HCT116 (cell line): Measurements from ENCODE around the gene TRAPPC14. TPM values are rescaled to one million over a fixed set of nuclear protein-coding genes. Genes with fewer than 3 reads are reported as not detected.
"Not testable (repeated sequence)": the region's sequence is repeated elsewhere in the genome, so short reads cannot be mapped to it uniquely, and the experiment has no call there.

ENCODE experiments used
- ATAC-seq: fragments of 200-7000 bp; cut with Tn5 transposase; 2 replicates; pipeline ENCODE4 v1.9.1; 2020; ENCODE audit warnings: mild to moderate bottlenecking, moderate library complexity
- BruUV-seq: library from RNA; stranded (reverse); fragments of 400-500 nt; replicated peaks from 2 replicates; lab custom pipeline; 2021; lab: Mats Ljungman, UMichigan
- CTCF ChIA-PET: fragments of 300-600 bp; sonication (Branson Sonifier 250); formaldehyde crosslinking; loops from one replicate; lab custom pipeline; 2021; ENCODE audit warnings: antibody characterized with exemption; lab: Charles Lee
- POLR2A ChIA-PET: fragments of 300-600, 350-600 bp; sonication (Branson Sonifier 250); formaldehyde crosslinking; loops from one replicate; lab custom pipeline; 2021; ENCODE audit warnings: antibody characterized with exemption; lab: Charles Lee
- RAD21 ChIA-PET, 2 experiments: fragments of 300-600 bp; sonication (Branson Sonifier 250); formaldehyde crosslinking; loops; one replicate each; lab custom pipeline; 2023; ENCODE audit warnings: low total read pairs in 2 of 2; ENCODE audit not compliant: uncharacterized antibody in 2 of 2, unreplicated experiment in 2 of 2, low non-redundant PET in 1 of 2; lab: Charles Lee
- DNase-seq: peaks from one replicate; pipeline ENCODE4 v3.0.0-alpha.2; 2010; ENCODE audit warnings: low read depth, low spot score
- H2AFZ ChIP-seq: fragments of 200-600 bp; shearing (Covaris generic), sonication (generic); 2 replicates; pipeline ENCODE4 v1.6.1; 2017; ENCODE audit warnings: low read depth, mixed run types, mixed read lengths, antibody characterized with exemption, low read length; ENCODE audit not compliant: poor library complexity, severe bottlenecking
- H3K27ac ChIP-seq: 2 replicates; pipeline ENCODE4 v1.5.1; 2012; ENCODE audit warnings: low read depth, low read length
- H3K27me3 ChIP-seq: fragments of 200-600 bp; sonication (generic); 2 replicates; pipeline ENCODE4 v1.6.1; 2016; ENCODE audit warnings: mixed run types, low read length, mixed read lengths; ENCODE audit not compliant: insufficient read depth
- H3K36me3 ChIP-seq, 2 experiments: fragments of 200-500 bp in 1 of 2; fragments of 200-600 bp in 1 of 2; sonication (Bioruptor generic) in 1 of 2; sonication (generic) in 1 of 2; 2 replicates each; pipeline versions ENCODE4 v1.5.1 to v1.6.1; 2014 to 2016; ENCODE audit warnings: low read length in 2 of 2, inconsistent platforms in 1 of 2, mixed read lengths in 1 of 2, mixed run types in 1 of 2; ENCODE audit not compliant: insufficient read depth in 2 of 2, control insufficient read depth in 1 of 2
- H3K4me1 ChIP-seq, 2 experiments: fragments of 200-600 bp in 1 of 2; sonication (generic) in 1 of 2; 2 replicates each; pipeline versions ENCODE4 v1.5.1 to v1.6.1; 2012 to 2017; ENCODE audit warnings: low read length in 2 of 2, inconsistent platforms in 1 of 2, mild to moderate bottlenecking in 1 of 2, mixed read lengths in 1 of 2, mixed run types in 1 of 2, moderate library complexity in 1 of 2; ENCODE audit not compliant: insufficient read depth in 2 of 2, control insufficient read depth in 1 of 2
- H3K4me2 ChIP-seq: fragments of 200-600 bp; sonication (generic); 2 replicates; pipeline ENCODE4 v1.6.1; 2017; ENCODE audit warnings: mixed run types, low read length, mixed read lengths
- H3K4me3 ChIP-seq, 2 experiments: fragments of 200-600 bp in 1 of 2; sonication (generic) in 1 of 2; replicated peaks in 1 of 2; 2 replicates each; pipeline ENCODE4 v1.5.1; 2011 to 2016; ENCODE audit warnings: low read length in 2 of 2, control low read depth in 1 of 2, low read depth in 1 of 2, mild to moderate bottlenecking in 1 of 2, mixed read lengths in 1 of 2, mixed run types in 1 of 2
- H3K79me2 ChIP-seq: fragments of 200-600 bp; sonication (generic); 2 replicates; pipeline ENCODE4 v1.6.1; 2017; ENCODE audit warnings: mild to moderate bottlenecking, mixed run types, low read length, moderate library complexity, mixed read lengths; ENCODE audit not compliant: insufficient read depth
- H3K9ac ChIP-seq: fragments of 200-600 bp; sonication (generic); 2 replicates; pipeline ENCODE4 v1.6.1; 2016; ENCODE audit warnings: low read length, mixed read lengths
- H3K9me2 ChIP-seq: fragments of 200-600 bp; sonication (generic), shearing (Covaris generic); 2 replicates; pipeline ENCODE4 v1.6.1; 2017; ENCODE audit warnings: mixed run types, mild to moderate bottlenecking, moderate library complexity; ENCODE audit not compliant: insufficient read depth
- H3K9me3 ChIP-seq, 2 experiments: fragments of 200-500 bp in 1 of 2; fragments of 200-600 bp in 1 of 2; sonication (Bioruptor generic) in 1 of 2; sonication (generic) in 1 of 2; 2 replicates each; pipeline ENCODE4 v1.6.1; 2014 to 2017; ENCODE audit warnings: low read length in 2 of 2, mixed read lengths in 2 of 2, inconsistent platforms in 1 of 2, low read depth in 1 of 2, mild to moderate bottlenecking in 1 of 2, mixed run types in 1 of 2, moderate library complexity in 1 of 2; ENCODE audit not compliant: control insufficient read depth in 1 of 2, insufficient read depth in 1 of 2
- H4K20me1 ChIP-seq: fragments of 200-600 bp; sonication (generic), shearing (Covaris generic); 2 replicates; pipeline ENCODE4 v1.6.1; 2017; ENCODE audit warnings: mixed run types, mild to moderate bottlenecking, moderate library complexity; ENCODE audit not compliant: insufficient read depth
- CBX3 ChIP-seq: IDR thresholded peaks from 2 replicates; pipeline ENCODE4 v1.6.1; 2012; ENCODE audit warnings: low read depth
- CEBPB ChIP-seq: IDR thresholded peaks from 2 replicates; pipeline ENCODE4 v1.6.1; 2012; ENCODE audit warnings: low read depth
- EGR1 ChIP-seq: IDR thresholded peaks from 2 replicates; pipeline ENCODE4 v1.6.1; 2012; ENCODE audit warnings: low read depth
- ELF1 ChIP-seq: IDR thresholded peaks from 2 replicates; pipeline ENCODE4 v1.6.1; 2012; ENCODE audit warnings: low read depth, borderline replicate concordance
- EZH2 ChIP-seq: fragments of 200-600 bp; sonication (generic); IDR thresholded peaks from 2 replicates; pipeline ENCODE4 v1.6.1; 2017; ENCODE audit warnings: antibody characterized with exemption, mixed run types
- EZH2phosphoT487 ChIP-seq: fragments of 200-600 bp; IDR thresholded peaks from 2 replicates; pipeline ENCODE4 v1.6.1; 2018; ENCODE audit warnings: antibody characterized with exemption, borderline replicate concordance
- FOSL1 ChIP-seq: IDR thresholded peaks from 2 replicates; pipeline ENCODE4 v1.6.1; 2012; ENCODE audit warnings: low read depth
- JUND ChIP-seq: IDR thresholded peaks from 2 replicates; pipeline ENCODE4 v1.6.1; 2012
- SIN3A ChIP-seq: IDR thresholded peaks from 2 replicates; pipeline ENCODE4 v1.6.1; 2012; ENCODE audit warnings: low read depth
- SP1 ChIP-seq: IDR thresholded peaks from 2 replicates; pipeline ENCODE4 v1.6.1; 2012; ENCODE audit warnings: low read depth
- SRF ChIP-seq: IDR thresholded peaks from 2 replicates; pipeline ENCODE4 v1.6.1; 2012; ENCODE audit warnings: low read depth
- TCF7L2 ChIP-seq: IDR thresholded peaks from 2 replicates; pipeline ENCODE4 v1.7.0; 2011; ENCODE audit warnings: borderline replicate concordance, inconsistent platforms; ENCODE audit not compliant: insufficient read depth, insufficient read length; ENCODE audit errors: extremely low read depth
- YY1 ChIP-seq: IDR thresholded peaks from 2 replicates; pipeline ENCODE4 v1.6.1; 2011; ENCODE audit warnings: low read length, low read depth, moderate library complexity, mild to moderate bottlenecking; ENCODE audit not compliant: insufficient replicate concordance; ENCODE audit errors: extremely low read depth
- ZBTB33 ChIP-seq: IDR thresholded peaks from 2 replicates; pipeline ENCODE4 v1.6.1; 2011; ENCODE audit warnings: mild to moderate bottlenecking, low read length, moderate library complexity; ENCODE audit not compliant: insufficient replicate concordance; ENCODE audit errors: extremely low read depth
- ZFX ChIP-seq: fragments of 450-650 bp; IDR thresholded peaks from 2 replicates; pipeline ENCODE4 v1.6.1; 2017
- ZNF274 ChIP-seq: fragments of 200-500 bp; sonication (Bioruptor generic); IDR thresholded peaks from 2 replicates; pipeline ENCODE4 v1.6.1; 2014; ENCODE audit warnings: mild to moderate bottlenecking, low read depth, low read length, inconsistent platforms
- intact Hi-C: fragments of 100-400 bp; cut with micrococcal nuclease; formaldehyde crosslinking; loops from 2 replicates; pipeline ENCODE4 v1.10.0; 2022
- total RNA-seq: library from RNA; stranded (reverse); gene quantifications from one replicate; pipeline ENCODE4 v1.2.1, GENCODE V29; 2021; ENCODE audit not compliant: unreplicated experiment
- TF ChIP-seq, protein P1 (sequence below), 3 experiments: fragments of 200-600 bp in 1 of 3; sonication (generic) in 1 of 3; IDR thresholded peaks in 2 of 3; conservative IDR thresholded peaks in 1 of 3; 2 replicates each; pipeline ENCODE4 v1.5.1; 2012 to 2017; ENCODE audit warnings: low read depth in 2 of 3, low read length in 2 of 3, antibody characterized with exemption in 1 of 3, borderline replicate concordance in 1 of 3, control low read depth in 1 of 3, mild to moderate bottlenecking in 1 of 3, mixed read lengths in 1 of 3, mixed run types in 1 of 3, moderate library complexity in 1 of 3; ENCODE audit not compliant: insufficient read depth in 1 of 3

TRAPPC14 gene
- total RNA-seq, 1 experiment from 2014 or later, result 23.2 TPM

GRCh38 chr7:100198266-100198665 lies 39.7 kb upstream of the TRAPPC14 start:
- no peaks in the 10 kb centered on the region; the same call in 1 of the 2 replicates for H3K27me3 ChIP-seq
- H3K36me3 ChIP-seq, result no peaks in the 10 kb centered on the region
- no peak overlapping the region for H3K4me2 ChIP-seq
- H3K4me3 ChIP-seq, result no peak overlapping the region
- BruUV-seq, result no TSS peak
- no peaks in the 10 kb centered on the region for H3K9me2 ChIP-seq
- ATAC-seq (no peak), DNase-seq (no peak)
- ChIA-PET CTCF (no interaction called here), RAD21 (no interaction called here), POLR2A (no interaction called here)
- intact Hi-C loops, result loop anchor here (10.0 kb wide), 1 partner anchor 207 kb away; no protein-coding TSS in a partner anchor
- no peak overlapping the region for H3K9ac ChIP-seq
- H4K20me1 ChIP-seq, result no peaks in the 10 kb centered on the region
- no peaks in the 10 kb centered on the region for H3K9me3 ChIP-seq
- H3K27ac ChIP-seq, result no peak overlapping the region
- no peak overlapping the region for H2AFZ ChIP-seq
- no peaks in the 10 kb centered on the region for H3K79me2 ChIP-seq
- TF ChIP-seq ZBTB33 (no peak), FOSL1 (no peak), JUND (no peak), YY1 (no peak), SIN3A (no peak), SRF (no peak), CBX3 (no peak), ZFX (no peak), TCF7L2 (no peak), ZNF274 (no peak), CEBPB (no peak), SP1 (no peak), EZH2 (no peak), ELF1 (no peak), EZH2phosphoT487 (no peak), EGR1 (no peak)
- TF ChIP-seq, protein P1, sequence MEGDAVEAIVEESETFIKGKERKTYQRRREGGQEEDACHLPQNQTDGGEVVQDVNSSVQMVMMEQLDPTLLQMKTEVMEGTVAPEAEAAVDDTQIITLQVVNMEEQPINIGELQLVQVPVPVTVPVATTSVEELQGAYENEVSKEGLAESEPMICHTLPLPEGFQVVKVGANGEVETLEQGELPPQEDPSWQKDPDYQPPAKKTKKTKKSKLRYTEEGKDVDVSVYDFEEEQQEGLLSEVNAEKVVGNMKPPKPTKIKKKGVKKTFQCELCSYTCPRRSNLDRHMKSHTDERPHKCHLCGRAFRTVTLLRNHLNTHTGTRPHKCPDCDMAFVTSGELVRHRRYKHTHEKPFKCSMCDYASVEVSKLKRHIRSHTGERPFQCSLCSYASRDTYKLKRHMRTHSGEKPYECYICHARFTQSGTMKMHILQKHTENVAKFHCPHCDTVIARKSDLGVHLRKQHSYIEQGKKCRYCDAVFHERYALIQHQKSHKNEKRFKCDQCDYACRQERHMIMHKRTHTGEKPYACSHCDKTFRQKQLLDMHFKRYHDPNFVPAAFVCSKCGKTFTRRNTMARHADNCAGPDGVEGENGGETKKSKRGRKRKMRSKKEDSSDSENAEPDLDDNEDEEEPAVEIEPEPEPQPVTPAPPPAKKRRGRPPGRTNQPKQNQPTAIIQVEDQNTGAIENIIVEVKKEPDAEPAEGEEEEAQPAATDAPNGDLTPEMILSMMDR (IDR thresholded peaks at IDR 0.05 in 2 of 3, conservative IDR thresholded peaks at IDR 0.05 in 1 of 3; ENCODE audit: borderline replicate concordance in 1 of 3, insufficient read depth in 1 of 3, low read depth in 2 of 3, low read length in 2 of 3), result no peak
- H3K4me1 ChIP-seq, result no peaks in the 10 kb centered on the region

DNA sequence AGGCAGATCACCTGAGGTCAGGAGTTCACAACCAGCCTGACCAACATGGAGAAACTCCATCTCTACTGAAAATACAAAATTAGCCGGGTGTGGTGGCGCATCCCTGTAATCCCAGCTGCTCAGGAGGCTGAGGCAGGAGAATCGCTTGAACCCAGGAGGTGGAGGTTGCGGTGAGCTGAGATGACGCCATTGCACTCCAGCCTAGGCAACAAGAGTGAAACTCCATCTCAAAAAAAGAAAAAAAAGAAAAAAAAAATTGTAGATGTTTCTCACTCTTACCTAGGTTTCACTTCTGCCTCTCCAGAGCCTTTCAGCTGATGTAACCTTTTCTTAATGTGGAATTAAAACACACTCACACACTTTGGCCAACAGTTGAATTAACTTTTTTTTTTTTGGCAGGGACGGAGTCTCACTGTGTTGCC lies 37.4 kb upstream of the TRAPPC14 start:
- H3K9ac ChIP-seq, H3K9me3 ChIP-seq, H3K4me3 ChIP-seq, H3K36me3 ChIP-seq, BruUV-seq, H3K9me2 ChIP-seq, ATAC-seq, H2AFZ ChIP-seq, H3K27ac ChIP-seq, H3K79me2 ChIP-seq, H3K27me3 ChIP-seq, POLR2A ChIA-PET, RAD21 ChIA-PET, H4K20me1 ChIP-seq, CTCF ChIA-PET, DNase-seq, H3K4me2 ChIP-seq, H3K4me1 ChIP-seq: not testable (repeated sequence)
- intact Hi-C loops, result loop anchor here (10.0 kb wide), 1 partner anchor 209 kb away; no protein-coding TSS in a partner anchor
